Neuron (in vitro differentiated cells): ENCODE measurements around the gene CX3CL1.

ENCODE experiments used
- H2AFZ ChIP-seq: one replicate; pipeline ENCODE4 v1.6.1; 2013; ENCODE audit warnings: low read depth, mild to moderate bottlenecking, inconsistent platforms, low read length, moderate library complexity
- H3K27me3 ChIP-seq: one replicate; pipeline ENCODE4 v1.6.1; 2013; ENCODE audit warnings: low read length; ENCODE audit not compliant: insufficient read depth
- H3K36me3 ChIP-seq: one replicate; pipeline ENCODE4 v1.6.1; 2013; ENCODE audit warnings: low read length; ENCODE audit not compliant: insufficient read depth
- H3K4me1 ChIP-seq: one replicate; pipeline ENCODE4 v1.6.1; 2013; ENCODE audit warnings: low read length; ENCODE audit not compliant: insufficient read depth
- H3K4me3 ChIP-seq: 2 replicates; pipeline ENCODE4 v1.5.1; 2013; ENCODE audit warnings: mild to moderate bottlenecking, low read length, moderate library complexity
- H3K9me3 ChIP-seq: one replicate; pipeline ENCODE4 v1.6.1; 2013; ENCODE audit warnings: low read length

Gene CX3CL1

GRCh38 chr16:57407521-57408353 lies 35.4 kb downstream of the CX3CL1 start:
- Histone ChIP-seq H2AFZ (no peak overlapping the region), H3K4me1 (no peaks in the 10 kb centered on the region), H3K36me3 (no peaks in the 10 kb centered on the region), H3K9me3 (no peaks in the 10 kb centered on the region), H3K27me3 (peaks cover 10% of the 10 kb centered on the region), H3K4me3 (no peak overlapping the region)

- H3K9me3 ChIP-seq: no peaks in the 10 kb centered on the region
- no peaks in the 10 kb centered on the region for H3K4me1 ChIP-seq
- no peak overlapping the region for H3K4me3 ChIP-seq
- no peak overlapping the region for H2AFZ ChIP-seq
- H3K27me3 ChIP-seq: peaks cover 10% of the 10 kb centered on the region
- H3K36me3 ChIP-seq: no peaks in the 10 kb centered on the region
Measured at GRCh38 chr16:57409065-57409464, 36.8 kb downstream of the CX3CL1 start.

DNA sequence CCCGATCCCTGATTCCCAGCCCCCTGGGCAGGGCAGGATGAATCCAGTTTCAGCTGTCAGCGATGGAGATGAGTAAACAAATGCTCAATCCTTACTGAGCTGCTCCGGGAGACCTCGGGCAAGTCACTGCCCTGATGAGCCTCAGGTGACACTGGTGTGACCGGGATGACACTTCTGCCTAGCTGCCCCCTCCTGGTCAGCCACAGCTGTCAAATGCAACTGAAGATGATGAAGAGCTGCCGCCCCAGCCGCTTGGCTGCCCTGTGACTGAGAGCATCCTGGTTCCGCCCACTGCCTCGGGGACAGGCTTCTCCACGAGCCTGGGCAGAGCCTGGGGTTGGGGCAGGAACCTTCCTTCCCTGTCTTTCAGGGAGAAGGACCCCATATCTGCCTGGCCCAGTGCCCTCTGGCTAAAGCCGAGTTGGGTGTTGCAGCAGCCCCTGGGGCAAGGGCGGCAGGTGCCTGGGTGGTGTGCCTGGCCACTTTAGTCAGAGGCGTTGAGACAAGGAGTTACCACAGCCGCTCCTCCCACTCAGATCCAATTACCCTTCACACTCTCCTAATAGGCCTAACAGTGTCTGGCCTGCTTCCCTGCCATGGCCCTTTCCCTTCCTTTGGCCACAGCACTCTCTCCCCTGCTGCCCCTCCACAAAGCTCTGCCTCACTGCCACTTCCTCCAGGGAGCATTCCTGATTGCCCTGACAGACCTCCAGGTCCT lies 37.7 kb downstream of the CX3CL1 start:
- Histone ChIP-seq H3K9me3 (no peaks in the 10 kb centered on the region), H3K4me3 (no peak overlapping the region), H3K4me1 (no peaks in the 10 kb centered on the region), H3K36me3 (no peaks in the 10 kb centered on the region), H2AFZ (no peak overlapping the region), H3K27me3 (peaks cover 6% of the 10 kb centered on the region)

DNA sequence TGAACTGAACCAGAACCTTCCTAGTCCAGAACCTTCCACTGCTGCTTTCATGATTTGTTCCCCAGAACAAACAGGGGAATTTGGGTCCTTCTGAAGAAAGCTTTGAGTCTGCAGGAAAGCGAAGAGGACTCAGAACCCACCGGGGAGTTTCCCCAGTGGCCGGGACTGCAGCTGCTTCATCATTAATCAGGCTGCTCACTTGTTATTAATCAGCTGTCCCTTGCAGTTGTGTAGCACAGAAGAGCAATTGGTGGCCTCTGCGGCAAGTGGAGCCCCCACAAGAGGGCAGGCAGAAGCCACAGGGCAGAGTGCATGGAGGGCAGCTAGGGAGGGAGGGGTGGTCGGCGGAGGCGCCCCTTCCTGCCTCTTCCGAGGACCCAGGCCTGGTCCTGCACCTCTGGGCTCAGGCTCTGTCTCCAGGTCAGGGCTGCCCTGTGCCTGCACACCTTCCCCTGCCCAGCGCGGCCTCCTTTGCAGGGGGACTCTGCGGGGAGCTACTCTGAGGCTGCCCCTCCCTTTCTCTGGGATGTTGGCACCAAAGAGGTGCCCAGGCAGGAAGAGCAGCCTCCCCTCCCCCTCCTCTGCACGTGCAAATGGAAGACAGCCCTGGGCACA lies 39.2 kb downstream of the CX3CL1 start:
- H3K4me1 ChIP-seq: peaks cover 6% of the 10 kb centered on the region
- no peaks in the 10 kb centered on the region for H3K9me3 ChIP-seq
- no peaks in the 10 kb centered on the region for H3K36me3 ChIP-seq
- no peak overlapping the region for H3K4me3 ChIP-seq
- H3K27me3 ChIP-seq: peaks cover 6% of the 10 kb centered on the region
- no peak overlapping the region for H2AFZ ChIP-seq

GRCh38 chr16:57412584-57412983 lies 40.3 kb downstream of the CX3CL1 start:
- no peak overlapping the region for H2AFZ ChIP-seq
- peaks cover 6% of the 10 kb centered on the region for H3K27me3 ChIP-seq
- H3K9me3 ChIP-seq: no peaks in the 10 kb centered on the region
- peaks cover 10% of the 10 kb centered on the region for H3K4me1 ChIP-seq
- H3K36me3 ChIP-seq: no peaks in the 10 kb centered on the region
- no peak overlapping the region for H3K4me3 ChIP-seq

GRCh38 chr16:57413301-57413730 lies 41.0 kb downstream of the CX3CL1 start:
- Histone ChIP-seq H3K36me3 (no peaks in the 10 kb centered on the region), H2AFZ (no peak overlapping the region), H3K4me3 (no peak overlapping the region), H3K9me3 (no peaks in the 10 kb centered on the region), H3K27me3 (peaks cover 6% of the 10 kb centered on the region), H3K4me1 (peaks cover 10% of the 10 kb centered on the region)

GRCh38 chr16:57413733-57414132 lies 41.4 kb downstream of the CX3CL1 start:
- H3K4me1 ChIP-seq: peaks cover 10% of the 10 kb centered on the region
- peaks cover 6% of the 10 kb centered on the region for H3K27me3 ChIP-seq
- H3K36me3 ChIP-seq: no peaks in the 10 kb centered on the region
- no peak overlapping the region for H2AFZ ChIP-seq
- no peaks in the 10 kb centered on the region for H3K9me3 ChIP-seq
- H3K4me3 ChIP-seq: no peak overlapping the region

- Histone ChIP-seq H3K9me3 (no peaks in the 10 kb centered on the region), H3K36me3 (no peaks in the 10 kb centered on the region), H3K27me3 (no peaks in the 10 kb centered on the region), H3K4me1 (peaks cover 13% of the 10 kb centered on the region), H3K4me3 (no peak overlapping the region), H2AFZ (peak overlapping the region; percentile 65)
Measured at GRCh38 chr16:57416084-57416483, 43.8 kb downstream of the CX3CL1 start.

DNA sequence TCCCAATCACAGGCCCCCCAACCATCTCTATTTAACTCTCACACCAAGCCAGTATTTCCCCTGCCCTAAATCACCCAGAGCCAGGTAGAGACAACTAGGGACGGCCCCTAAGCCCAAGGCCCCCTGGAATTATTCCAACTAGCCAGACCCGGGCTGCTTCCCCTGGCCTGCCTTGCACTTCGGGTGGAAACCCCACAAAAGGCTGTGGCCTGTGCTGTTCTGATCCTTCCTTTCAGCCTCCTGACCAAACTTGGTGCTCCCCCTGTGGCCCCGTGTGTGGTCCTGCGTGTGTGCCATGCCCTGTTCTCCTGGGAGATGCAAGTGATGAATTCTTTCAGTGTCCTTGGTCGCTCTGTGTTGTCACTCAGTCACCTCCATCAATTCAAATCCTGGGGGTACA lies 47.2 kb downstream of the CX3CL1 start:
- Histone ChIP-seq H3K27me3 (no peaks in the 10 kb centered on the region), H3K4me1 (peaks cover 13% of the 10 kb centered on the region), H3K4me3 (no peak overlapping the region), H3K9me3 (no peaks in the 10 kb centered on the region), H3K36me3 (no peaks in the 10 kb centered on the region), H2AFZ (peak overlapping the region; percentile 40)

DNA sequence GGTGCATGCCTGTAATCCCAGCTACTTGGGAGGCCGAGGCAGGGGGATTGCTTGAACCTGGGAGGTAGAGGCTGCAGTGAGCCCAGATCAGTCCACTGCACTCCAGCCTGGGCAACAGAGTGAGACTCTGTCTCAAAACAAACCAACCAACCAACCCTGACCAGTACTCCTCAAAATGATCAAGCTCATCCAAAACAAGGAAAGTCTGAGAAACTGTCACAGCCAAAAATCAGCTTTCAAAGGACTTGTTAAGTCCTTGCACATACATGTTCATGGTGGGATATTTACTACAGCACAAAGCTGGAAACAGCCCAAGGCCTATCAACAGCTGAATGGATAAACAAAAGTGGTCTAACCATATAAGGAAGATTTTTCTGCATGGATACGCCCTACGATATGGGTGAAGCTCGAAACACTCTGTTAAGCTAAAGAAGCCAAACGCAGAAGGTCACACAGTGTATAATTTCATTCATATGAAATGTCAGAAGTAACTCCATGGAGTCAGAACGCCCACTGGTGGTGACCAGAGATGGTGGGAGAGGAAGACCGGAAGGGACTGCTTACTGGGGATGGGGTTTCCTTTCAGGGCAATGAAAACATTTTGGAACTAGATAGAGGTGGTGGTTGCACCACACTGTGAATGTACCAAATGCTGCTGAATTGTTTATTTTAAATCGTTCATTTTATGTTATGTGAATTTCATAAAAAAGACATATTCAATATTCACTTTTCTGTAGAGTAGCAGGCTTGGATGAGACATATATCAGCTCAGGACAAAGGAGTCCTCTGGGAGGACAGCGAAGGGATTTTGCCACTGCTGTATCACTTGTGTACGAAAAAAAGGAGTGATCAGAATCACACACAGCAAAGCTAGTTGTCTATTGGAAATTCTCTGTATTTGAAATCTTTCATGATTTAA lies 50.0 kb downstream of the CX3CL1 start:
- no peak overlapping the region for H3K4me3 ChIP-seq

GRCh38 chr16:57423152-57423551 lies 50.9 kb downstream of the CX3CL1 start:
- Histone ChIP-seq H3K27me3 (no peaks in the 10 kb centered on the region), H3K9me3 (no peaks in the 10 kb centered on the region), H2AFZ (no peak overlapping the region), H3K4me1 (peaks cover 3% of the 10 kb centered on the region), H3K36me3 (peaks cover 10% of the 10 kb centered on the region), H3K4me3 (no peak overlapping the region)

More for the DNA sequence above, 50.0 kb downstream of the CX3CL1 start:
- Histone ChIP-seq H3K36me3 (peaks cover 2% of the 10 kb centered on the region), H3K27me3 (no peaks in the 10 kb centered on the region), H3K9me3 (no peaks in the 10 kb centered on the region), H3K4me1 (peaks cover 3% of the 10 kb centered on the region), H2AFZ (no peak overlapping the region)

GRCh38 chr16:57424583-57424982 lies 52.3 kb downstream of the CX3CL1 start:
- Histone ChIP-seq H3K27me3 (no peaks in the 10 kb centered on the region), H3K4me1 (no peaks in the 10 kb centered on the region), H3K4me3 (no peak overlapping the region), H3K36me3 (peaks cover 22% of the 10 kb centered on the region), H2AFZ (no peak overlapping the region), H3K9me3 (no peaks in the 10 kb centered on the region)
